Measurements from ENCODE around the gene GNAL. TPM values are rescaled to one million over a fixed set of nuclear protein-coding genes. Genes with fewer than 3 reads are reported as not detected.

The GNAL gene
- total and polyA plus RNA-seq, 2 experiments from 2014 or later: 7.5 to 21.6 TPM

DNA sequence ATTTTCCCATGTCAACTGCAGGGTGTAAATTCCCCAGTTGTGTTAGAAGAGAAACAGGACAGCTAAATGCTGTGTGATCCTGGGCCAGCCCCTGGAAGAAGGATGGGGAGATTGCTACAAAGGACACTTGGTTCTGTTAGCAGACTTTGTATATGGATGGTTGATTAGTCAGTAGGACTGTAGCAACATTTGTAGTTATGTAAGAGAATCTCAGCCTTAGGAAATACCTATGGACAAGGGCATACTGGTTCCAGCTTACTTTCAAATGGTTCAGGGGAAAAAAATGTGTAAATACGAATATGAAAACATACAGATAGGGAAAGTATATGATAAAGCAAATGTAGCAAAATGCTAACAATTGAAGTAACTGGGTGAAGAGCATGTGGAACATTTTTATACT lies 47.6 kb downstream of the GNAL start (continued):
- TF ChIP-seq, protein P1, sequence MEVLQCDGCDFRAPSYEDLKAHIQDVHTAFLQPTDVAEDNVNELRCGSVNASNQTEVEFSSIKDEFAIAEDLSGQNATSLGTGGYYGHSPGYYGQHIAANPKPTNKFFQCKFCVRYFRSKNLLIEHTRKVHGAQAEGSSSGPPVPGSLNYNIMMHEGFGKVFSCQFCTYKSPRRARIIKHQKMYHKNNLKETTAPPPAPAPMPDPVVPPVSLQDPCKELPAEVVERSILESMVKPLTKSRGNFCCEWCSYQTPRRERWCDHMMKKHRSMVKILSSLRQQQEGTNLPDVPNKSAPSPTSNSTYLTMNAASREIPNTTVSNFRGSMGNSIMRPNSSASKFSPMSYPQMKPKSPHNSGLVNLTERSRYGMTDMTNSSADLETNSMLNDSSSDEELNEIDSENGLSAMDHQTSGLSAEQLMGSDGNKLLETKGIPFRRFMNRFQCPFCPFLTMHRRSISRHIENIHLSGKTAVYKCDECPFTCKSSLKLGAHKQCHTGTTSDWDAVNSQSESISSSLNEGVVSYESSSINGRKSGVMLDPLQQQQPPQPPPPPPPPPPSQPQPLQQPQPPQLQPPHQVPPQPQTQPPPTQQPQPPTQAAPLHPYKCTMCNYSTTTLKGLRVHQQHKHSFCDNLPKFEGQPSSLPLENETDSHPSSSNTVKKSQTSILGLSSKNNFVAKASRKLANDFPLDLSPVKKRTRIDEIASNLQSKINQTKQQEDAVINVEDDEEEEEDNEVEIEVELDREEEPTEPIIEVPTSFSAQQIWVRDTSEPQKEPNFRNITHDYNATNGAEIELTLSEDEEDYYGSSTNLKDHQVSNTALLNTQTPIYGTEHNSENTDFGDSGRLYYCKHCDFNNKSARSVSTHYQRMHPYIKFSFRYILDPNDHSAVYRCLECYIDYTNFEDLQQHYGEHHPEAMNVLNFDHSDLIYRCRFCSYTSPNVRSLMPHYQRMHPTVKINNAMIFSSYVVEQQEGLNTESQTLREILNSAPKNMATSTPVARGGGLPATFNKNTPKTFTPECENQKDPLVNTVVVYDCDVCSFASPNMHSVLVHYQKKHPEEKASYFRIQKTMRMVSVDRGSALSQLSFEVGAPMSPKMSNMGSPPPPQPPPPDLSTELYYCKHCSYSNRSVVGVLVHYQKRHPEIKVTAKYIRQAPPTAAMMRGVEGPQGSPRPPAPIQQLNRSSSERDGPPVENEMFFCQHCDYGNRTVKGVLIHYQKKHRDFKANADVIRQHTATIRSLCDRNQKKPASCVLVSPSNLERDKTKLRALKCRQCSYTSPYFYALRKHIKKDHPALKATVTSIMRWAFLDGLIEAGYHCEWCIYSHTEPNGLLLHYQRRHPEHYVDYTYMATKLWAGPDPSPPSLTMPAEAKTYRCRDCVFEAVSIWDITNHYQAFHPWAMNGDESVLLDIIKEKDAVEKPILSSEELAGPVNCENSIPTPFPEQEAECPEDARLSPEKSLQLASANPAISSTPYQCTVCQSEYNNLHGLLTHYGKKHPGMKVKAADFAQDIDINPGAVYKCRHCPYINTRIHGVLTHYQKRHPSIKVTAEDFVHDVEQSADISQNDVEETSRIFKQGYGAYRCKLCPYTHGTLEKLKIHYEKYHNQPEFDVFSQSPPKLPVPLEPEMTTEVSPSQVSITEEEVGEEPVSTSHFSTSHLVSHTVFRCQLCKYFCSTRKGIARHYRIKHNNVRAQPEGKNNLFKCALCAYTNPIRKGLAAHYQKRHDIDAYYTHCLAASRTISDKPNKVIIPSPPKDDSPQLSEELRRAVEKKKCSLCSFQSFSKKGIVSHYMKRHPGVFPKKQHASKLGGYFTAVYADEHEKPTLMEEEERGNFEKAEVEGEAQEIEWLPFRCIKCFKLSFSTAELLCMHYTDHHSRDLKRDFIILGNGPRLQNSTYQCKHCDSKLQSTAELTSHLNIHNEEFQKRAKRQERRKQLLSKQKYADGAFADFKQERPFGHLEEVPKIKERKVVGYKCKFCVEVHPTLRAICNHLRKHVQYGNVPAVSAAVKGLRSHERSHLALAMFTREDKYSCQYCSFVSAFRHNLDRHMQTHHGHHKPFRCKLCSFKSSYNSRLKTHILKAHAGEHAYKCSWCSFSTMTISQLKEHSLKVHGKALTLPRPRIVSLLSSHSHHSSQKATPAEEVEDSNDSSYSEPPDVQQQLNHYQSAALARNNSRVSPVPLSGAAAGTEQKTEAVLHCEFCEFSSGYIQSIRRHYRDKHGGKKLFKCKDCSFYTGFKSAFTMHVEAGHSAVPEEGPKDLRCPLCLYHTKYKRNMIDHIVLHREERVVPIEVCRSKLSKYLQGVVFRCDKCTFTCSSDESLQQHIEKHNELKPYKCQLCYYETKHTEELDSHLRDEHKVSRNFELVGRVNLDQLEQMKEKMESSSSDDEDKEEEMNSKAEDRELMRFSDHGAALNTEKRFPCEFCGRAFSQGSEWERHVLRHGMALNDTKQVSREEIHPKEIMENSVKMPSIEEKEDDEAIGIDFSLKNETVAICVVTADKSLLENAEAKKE (CRISPR knock-in tag; IDR thresholded peaks at IDR 0.05): no peak
- no peak for TF ChIP-seq CREB1 (CRISPR knock-in tag; IDR thresholded peaks at IDR 0.05; ENCODE audit: low read depth)
- TF ChIP-seq, protein P2, sequence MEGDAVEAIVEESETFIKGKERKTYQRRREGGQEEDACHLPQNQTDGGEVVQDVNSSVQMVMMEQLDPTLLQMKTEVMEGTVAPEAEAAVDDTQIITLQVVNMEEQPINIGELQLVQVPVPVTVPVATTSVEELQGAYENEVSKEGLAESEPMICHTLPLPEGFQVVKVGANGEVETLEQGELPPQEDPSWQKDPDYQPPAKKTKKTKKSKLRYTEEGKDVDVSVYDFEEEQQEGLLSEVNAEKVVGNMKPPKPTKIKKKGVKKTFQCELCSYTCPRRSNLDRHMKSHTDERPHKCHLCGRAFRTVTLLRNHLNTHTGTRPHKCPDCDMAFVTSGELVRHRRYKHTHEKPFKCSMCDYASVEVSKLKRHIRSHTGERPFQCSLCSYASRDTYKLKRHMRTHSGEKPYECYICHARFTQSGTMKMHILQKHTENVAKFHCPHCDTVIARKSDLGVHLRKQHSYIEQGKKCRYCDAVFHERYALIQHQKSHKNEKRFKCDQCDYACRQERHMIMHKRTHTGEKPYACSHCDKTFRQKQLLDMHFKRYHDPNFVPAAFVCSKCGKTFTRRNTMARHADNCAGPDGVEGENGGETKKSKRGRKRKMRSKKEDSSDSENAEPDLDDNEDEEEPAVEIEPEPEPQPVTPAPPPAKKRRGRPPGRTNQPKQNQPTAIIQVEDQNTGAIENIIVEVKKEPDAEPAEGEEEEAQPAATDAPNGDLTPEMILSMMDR (conservative IDR thresholded peaks at IDR 0.05; ENCODE audit: low read depth in 2 of 2): no peak

DNA sequence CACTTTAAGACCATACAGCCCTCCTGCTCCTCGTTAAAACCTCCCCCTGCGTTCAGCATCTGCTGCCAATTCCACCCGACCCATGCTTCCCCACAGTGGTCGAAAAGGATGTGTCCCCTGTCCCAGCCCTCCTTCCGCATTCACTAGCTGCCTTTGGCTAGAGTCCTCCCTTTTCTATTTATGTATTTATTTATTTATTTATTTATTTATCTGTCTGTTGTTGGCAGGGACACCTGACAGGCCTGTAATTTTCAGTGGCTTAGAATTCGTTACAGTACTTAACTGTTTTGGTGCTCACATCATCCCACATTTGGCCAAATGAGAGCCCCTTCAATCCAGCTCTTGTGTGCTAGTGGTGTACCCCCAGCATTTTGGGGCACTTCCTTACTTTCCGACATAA lies 50.8 kb downstream of the GNAL start:
- H3K36me3 ChIP-seq (ENCODE audit: insufficient read depth): no peaks in the 10 kb centered on the region
- no peak for ATAC-seq
- H3K4me1 ChIP-seq (ENCODE audit: insufficient read depth): peaks cover 19% of the 10 kb centered on the region
- Mint-ChIP-seq H3K9me3 (no peaks in the 10 kb centered on the region), H3K4me1 (peaks cover 24% of the 10 kb centered on the region), H3K27me3 (ENCODE audit: insufficient read depth, low read depth, poor library complexity) (peaks cover 6% of the 10 kb centered on the region), H3K27ac (no peak overlapping the region), H3K4me3 (no peak overlapping the region), H3K36me3 (ENCODE audit: low read depth) (no peaks in the 10 kb centered on the region)
- DNase-seq (ENCODE audit: low spot score): no peak
- no peaks in the 10 kb centered on the region for H3K9me2 ChIP-seq (ENCODE audit: insufficient read depth)
- H3F3A ChIP-seq (replicated peaks; ENCODE audit: low read depth): 0 out of 2 replicates have a peak, but pooled peaks cover 2% of the 10 kb centered on the region
- no peak overlapping the region for H2AFZ ChIP-seq
- H3K4me2 ChIP-seq: no peak overlapping the region
- no peak overlapping the region for H3K27ac ChIP-seq (ENCODE audit: low read depth)
- H4K20me1 ChIP-seq (replicated peaks; ENCODE audit: insufficient read depth): no peaks in the 10 kb centered on the region
- no peak overlapping the region for H3K4me3 ChIP-seq
- H3K27me3 ChIP-seq (ENCODE audit: insufficient read depth): no peaks in the 10 kb centered on the region
- no peaks in the 10 kb centered on the region for H3K79me2 ChIP-seq (replicated peaks; ENCODE audit: insufficient read depth)
- TF ChIP-seq CREB1 (CRISPR knock-in tag; IDR thresholded peaks at IDR 0.05; ENCODE audit: low read depth) (no peak), POLR2AphosphoS5 (IDR thresholded peaks at IDR 0.05; ENCODE audit: low read depth) (no peak), EZH2phosphoT487 (IDR thresholded peaks at IDR 0.05; ENCODE audit: unreplicated experiment) (no peak)
- TF ChIP-seq, protein P1 (CRISPR knock-in tag; IDR thresholded peaks at IDR 0.05): no peak

All from GM23338 (cell line).